ELF-1 (cell line): ENCODE measurements around the gene NCAPH2.

Source experiments
- DNase-seq: peaks from one replicate; pipeline ENCODE4 v3.0.0-alpha.2; 2016; ENCODE audit warnings: low read depth, low spot score

The NCAPH2 gene

DNA sequence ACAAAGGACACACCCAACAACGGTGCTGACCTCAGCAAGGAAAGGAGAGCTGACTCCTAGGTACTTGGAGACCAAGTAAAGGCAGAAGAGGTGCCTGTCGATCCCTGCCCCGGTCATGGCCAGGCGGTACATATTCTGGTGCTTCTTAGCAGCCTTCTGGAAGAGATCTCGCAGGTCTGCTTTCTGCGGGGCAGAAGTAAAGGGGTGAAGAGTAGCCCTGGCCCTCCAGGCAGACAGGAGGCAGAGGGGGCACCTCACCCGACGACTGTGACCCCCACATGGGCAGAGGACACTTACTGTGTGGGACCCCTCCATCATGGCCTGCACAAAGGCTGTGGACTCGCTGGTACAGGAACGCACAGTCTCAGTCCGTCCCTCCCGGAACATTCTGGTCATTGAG, 62.8 kb downstream of the NCAPH2 start:
- DNase-seq: no peak

DNA sequence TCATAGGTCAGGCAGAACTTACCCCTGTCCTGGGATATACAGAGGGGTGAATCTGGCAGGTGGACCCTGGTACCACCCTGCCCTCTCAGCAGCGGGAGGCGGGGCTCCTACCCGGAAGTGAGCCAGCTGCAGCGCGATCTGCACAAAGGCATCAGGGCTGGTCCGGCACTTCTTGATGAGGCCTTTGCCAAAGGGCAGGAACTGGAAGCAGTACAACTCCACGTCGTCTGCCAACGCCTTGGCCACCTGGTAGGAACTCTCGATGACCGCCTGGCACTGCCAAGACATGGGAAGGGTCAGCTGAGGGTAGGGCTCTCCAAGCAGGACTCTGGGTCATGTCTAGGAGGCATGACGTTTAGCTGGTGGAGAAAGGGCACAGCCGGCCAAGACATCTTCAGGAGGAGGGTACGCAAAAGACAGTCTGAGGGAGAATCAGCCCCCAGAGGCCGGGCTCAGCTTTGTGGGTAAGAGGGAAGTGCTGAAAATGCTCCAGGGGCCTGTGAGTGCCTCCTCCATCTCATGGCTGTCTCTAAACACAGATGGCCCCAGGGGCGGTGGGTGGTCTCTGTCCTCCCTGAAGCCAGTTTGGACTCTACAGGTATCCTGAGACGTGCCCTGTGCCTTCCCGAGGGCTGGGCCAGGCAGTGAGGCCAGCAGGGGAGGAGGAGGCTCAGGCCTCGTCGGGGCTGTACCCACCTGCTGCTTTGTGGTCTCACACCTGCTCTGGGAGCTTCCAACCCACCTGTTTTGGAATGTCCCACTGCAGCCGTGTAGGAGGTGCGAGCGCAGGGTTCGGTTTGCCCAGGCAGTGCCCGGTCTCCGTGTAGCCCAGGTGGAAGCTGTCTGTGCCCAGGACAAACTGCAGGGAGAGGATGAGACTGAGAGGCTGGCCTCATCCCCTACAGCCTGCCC, 63.5 kb downstream of the NCAPH2 start:
- DNase-seq: no peak

DNA sequence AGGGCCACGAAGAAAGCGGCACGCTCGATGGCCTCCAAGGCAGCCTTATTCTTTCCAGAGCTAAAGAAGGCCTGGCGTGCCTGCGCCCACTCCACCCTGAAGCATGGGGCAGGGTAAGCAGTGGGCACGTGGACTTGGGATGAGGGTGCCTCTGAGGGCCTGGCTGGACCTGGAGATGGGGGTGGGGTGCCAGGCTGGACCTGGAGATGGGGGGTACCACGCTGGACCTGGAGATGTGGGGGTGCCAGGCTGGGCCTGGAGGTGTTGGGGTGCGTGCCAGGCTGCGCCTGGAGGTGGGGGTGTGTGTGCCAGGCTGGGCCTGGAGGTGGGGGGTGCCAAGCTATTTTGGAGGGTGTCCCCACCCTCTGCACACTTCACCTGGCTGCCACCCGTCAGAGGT, 64.9 kb downstream of the NCAPH2 start:
- no peak for DNase-seq

DNA sequence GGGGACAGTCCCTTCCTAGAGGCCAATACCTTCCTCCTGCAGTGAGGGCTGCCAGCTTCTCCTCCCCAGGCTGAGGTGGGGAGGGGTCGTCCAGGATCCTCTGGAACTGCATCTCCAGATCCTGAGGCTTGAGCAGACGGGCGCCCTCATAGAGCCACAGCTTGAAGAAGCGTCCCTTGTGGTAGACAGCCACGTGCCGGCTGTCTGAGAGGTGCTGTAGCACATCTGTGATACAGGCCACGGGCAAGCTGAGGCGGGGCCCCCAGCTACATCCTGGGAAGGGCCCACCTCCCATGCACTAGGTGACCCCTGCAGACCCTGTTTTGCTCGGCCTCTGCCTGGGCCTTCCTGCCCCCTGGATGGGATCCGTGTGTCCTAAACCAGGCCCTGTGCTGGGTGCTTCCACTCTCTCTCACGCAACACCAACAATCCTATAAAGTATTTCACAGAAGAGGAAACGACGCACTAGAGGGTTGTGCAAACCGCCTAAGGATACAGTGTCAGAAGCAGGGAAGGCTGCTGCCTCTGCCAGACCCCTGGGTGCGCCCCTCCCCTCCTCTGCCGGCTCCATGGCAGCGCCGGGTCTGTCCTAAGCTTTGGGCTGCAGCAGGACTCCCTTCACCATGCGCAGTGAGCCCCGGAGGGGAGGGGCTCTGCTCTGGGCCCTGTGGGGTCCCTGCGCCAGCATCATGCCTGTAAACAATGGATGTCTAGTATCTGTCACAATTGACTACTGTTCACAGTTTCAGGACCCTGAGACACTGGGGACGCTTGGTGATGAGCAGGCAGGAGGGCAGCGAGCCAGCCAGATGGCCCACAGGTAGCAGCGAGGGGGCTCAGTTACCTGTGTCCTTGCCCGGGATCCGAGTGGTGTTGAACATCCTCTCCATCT, 65.7 kb downstream of the NCAPH2 start:
- DNase-seq: no peak

DNA sequence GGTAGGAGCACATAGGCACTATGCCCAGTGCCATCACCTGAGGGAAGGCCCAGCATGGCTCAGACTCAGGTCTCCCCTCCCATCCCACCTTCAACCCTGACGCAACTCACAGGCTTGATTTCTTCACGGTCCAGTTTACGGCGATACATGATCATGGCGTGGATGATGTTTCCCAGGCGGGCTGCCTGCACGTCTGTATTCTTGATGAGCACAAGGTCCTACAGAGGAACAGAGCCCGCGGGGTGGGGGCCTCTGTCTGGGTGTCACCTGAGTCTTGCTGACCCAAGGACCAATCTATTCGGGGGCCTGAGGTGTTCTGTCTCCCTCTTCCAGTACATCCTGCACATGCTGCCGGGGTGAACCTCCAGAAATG, 66.3 kb downstream of the NCAPH2 start:
- no peak for DNase-seq
